Skeletal muscle satellite cell (primary cell): ENCODE results near the gene TMEM234.

ENCODE experiments used
- H3K27me3 ChIP-seq: 2 replicates; pipeline ENCODE4 v1.7.0; 2013; ENCODE audit warnings: low read length; ENCODE audit not compliant: control insufficient read depth, insufficient read depth
- H3K36me3 ChIP-seq: 2 replicates; pipeline ENCODE4 v1.7.0; 2013; ENCODE audit warnings: mild to moderate bottlenecking, control low read depth, low read length; ENCODE audit not compliant: insufficient read depth
- H3K4me1 ChIP-seq: 2 replicates; pipeline ENCODE4 v1.7.0; 2013; ENCODE audit warnings: low read length; ENCODE audit not compliant: control insufficient read depth, insufficient read depth
- H3K4me2 ChIP-seq: 2 replicates; pipeline ENCODE4 v1.7.0; 2013; ENCODE audit warnings: mild to moderate bottlenecking, low read length
- H3K4me3 ChIP-seq: 2 replicates; pipeline ENCODE4 v1.7.0; 2013; ENCODE audit warnings: low read length
- H3K9ac ChIP-seq: 2 replicates; pipeline ENCODE4 v1.7.0; 2013; ENCODE audit warnings: mild to moderate bottlenecking, low read depth, low read length, moderate library complexity
- H3K9me3 ChIP-seq: replicated peaks from 2 replicates; pipeline ENCODE4 v1.7.0; 2013; ENCODE audit warnings: mild to moderate bottlenecking, control low read depth, low read length

Gene TMEM234

DNA sequence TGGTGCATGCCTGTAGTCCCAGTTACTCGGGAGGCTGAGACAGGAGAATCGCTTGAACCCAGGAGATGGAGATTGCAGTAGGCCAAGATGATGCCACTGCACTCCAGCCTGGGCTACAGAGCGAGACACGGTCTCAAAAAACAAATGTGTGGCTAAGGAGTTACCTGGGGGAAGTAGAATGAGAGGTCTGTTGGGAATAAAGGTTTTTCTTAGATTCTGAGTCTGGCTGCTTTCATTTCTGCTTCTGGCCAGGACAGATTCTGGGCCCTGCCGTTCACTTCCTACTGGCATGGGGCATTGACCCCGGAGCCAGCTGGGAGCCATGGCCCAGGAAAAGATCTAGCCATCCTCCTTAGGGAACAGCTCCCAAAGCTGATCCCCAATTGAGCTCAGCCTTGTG is 13.7 kb downstream of the TMEM234 start:
- Histone ChIP-seq H3K4me2 (no peak overlapping the region), H3K27me3 (no peaks in the 10 kb centered on the region), H3K4me1 (peaks cover 11% of the 10 kb centered on the region), H3K36me3 (peaks cover 7% of the 10 kb centered on the region), H3K9me3 (no peaks in the 10 kb centered on the region), H3K9ac (no peak overlapping the region), H3K4me3 (no peak overlapping the region)

GRCh38 chr1:32205401-32206370 is 16.5 kb downstream of the TMEM234 start, which contains the start of gene IQCC:
Gene IQCC (plus strand): TSS chr1:32205671. CDS start chr1:32205682, 11 bp downstream.
- Histone ChIP-seq H3K4me2 (peak within 1 kb of the TSS; percentile 95), H3K4me3 (peak within 1 kb of the TSS; percentile 78), H3K27me3 (no peaks in the 10 kb centered on the region), H3K4me1 (peaks cover 22% of the 10 kb centered on the region), H3K9ac (peak within 1 kb of the TSS; percentile 84), H3K36me3 (no peaks in the 10 kb centered on the region), H3K9me3 (no peaks in the 10 kb centered on the region)

- no peaks in the 10 kb centered on the region for H3K36me3 ChIP-seq
- no peaks in the 10 kb centered on the region for H3K9me3 ChIP-seq
- H3K27me3 ChIP-seq, result no peaks in the 10 kb centered on the region
- H3K9ac ChIP-seq, result peak overlapping the region; percentile 84
- H3K4me3 ChIP-seq, result peak overlapping the region; percentile 78
- peak overlapping the region; percentile 95 for H3K4me2 ChIP-seq
- H3K4me1 ChIP-seq, result peaks cover 30% of the 10 kb centered on the region
These were observed 17.2 kb downstream of the TMEM234 start for GRCh38 chr1:32204943-32205361.

GRCh38 chr1:32201011-32201855 is 20.9 kb downstream of the TMEM234 start:
- Histone ChIP-seq H3K4me2 (peak overlapping the region; percentile 97), H3K36me3 (peaks cover 28% of the 10 kb centered on the region), H3K4me1 (peaks cover 37% of the 10 kb centered on the region), H3K4me3 (peak overlapping the region; percentile 80), H3K9me3 (no peaks in the 10 kb centered on the region), H3K27me3 (no peaks in the 10 kb centered on the region), H3K9ac (peak overlapping the region; percentile 85)

- peak within 1 kb of the TSS; percentile 80 for H3K4me3 ChIP-seq
- H3K27me3 ChIP-seq, result no peaks in the 10 kb centered on the region
- peak within 1 kb of the TSS; percentile 97 for H3K4me2 ChIP-seq
- H3K36me3 ChIP-seq, result peaks cover 36% of the 10 kb centered on the region
- peaks cover 39% of the 10 kb centered on the region for H3K4me1 ChIP-seq
- H3K9me3 ChIP-seq, result no peaks in the 10 kb centered on the region
- peak within 1 kb of the TSS; percentile 85 for H3K9ac ChIP-seq
These were observed 21.7 kb downstream of the TMEM234 start, which contains the start of gene CCDC28B for GRCh38 chr1:32200226-32201010. Gene CCDC28B (plus strand): TSS chr1:32200595. CDS start chr1:32201936, 1,341 bp downstream.

DNA sequence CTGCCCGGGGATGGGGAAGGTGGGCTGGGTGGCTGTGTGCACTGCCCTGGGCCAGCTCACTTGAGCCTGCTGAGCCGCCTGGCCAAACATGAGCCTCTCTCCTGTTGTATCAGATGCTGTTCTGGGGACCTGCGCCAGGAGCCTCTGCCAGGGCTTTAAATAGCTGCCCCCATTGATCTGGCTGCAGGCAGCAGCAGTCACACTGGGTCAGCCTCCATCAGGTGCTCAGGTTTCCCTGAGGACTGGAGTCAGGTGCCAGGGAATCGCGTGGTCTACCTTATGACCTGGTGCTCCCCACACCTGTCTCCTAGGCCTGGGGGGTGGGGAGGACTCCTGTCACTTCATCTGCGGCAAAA is 22.5 kb downstream of the TMEM234 start:
- H3K27me3 ChIP-seq, result no peaks in the 10 kb centered on the region
- peaks cover 39% of the 10 kb centered on the region for H3K4me1 ChIP-seq
- peak overlapping the region; percentile 80 for H3K4me3 ChIP-seq
- no peaks in the 10 kb centered on the region for H3K9me3 ChIP-seq
- peaks cover 43% of the 10 kb centered on the region for H3K36me3 ChIP-seq
- peak overlapping the region; percentile 97 for H3K4me2 ChIP-seq
- peak overlapping the region; percentile 85 for H3K9ac ChIP-seq

DNA sequence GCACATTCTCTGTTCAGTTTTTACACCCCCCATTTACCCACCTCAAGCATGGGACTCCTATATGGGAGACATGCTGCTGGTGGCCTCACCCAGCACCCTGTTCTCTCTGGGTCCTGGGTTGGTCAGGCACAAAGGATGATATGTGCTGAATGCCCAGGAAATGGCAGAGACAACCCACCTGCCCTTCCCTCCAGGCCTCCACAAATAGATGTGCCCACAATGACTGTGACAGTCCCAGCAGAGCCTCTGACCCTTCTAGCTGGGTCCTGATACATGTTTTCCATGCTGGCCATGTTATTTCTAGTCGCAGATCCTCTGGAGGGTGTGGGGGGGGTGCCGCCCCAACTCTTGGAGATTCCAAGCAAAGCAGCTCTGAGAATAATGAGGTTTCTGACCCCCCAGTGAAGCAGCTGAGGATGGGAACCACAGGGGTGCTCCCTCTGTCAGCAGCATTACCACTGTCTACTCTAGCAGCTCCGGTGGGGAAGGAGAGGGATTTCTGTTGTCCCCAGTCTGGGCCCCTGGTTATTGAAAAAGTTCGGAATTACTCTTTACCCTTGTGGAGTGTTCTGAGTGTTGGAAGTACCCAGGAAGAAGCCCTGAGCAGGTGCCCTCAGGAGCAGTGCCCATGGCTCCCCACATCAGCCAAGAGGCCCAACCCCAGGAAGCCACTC is 23.0 kb downstream of the TMEM234 start:
- H3K27me3 ChIP-seq, result no peaks in the 10 kb centered on the region
- peaks cover 39% of the 10 kb centered on the region for H3K4me1 ChIP-seq
- H3K4me2 ChIP-seq, result peak overlapping the region; percentile 97
- H3K36me3 ChIP-seq, result peaks cover 48% of the 10 kb centered on the region
- H3K9ac ChIP-seq, result no peak overlapping the region
- no peak overlapping the region for H3K4me3 ChIP-seq
- H3K9me3 ChIP-seq, result no peaks in the 10 kb centered on the region

DNA sequence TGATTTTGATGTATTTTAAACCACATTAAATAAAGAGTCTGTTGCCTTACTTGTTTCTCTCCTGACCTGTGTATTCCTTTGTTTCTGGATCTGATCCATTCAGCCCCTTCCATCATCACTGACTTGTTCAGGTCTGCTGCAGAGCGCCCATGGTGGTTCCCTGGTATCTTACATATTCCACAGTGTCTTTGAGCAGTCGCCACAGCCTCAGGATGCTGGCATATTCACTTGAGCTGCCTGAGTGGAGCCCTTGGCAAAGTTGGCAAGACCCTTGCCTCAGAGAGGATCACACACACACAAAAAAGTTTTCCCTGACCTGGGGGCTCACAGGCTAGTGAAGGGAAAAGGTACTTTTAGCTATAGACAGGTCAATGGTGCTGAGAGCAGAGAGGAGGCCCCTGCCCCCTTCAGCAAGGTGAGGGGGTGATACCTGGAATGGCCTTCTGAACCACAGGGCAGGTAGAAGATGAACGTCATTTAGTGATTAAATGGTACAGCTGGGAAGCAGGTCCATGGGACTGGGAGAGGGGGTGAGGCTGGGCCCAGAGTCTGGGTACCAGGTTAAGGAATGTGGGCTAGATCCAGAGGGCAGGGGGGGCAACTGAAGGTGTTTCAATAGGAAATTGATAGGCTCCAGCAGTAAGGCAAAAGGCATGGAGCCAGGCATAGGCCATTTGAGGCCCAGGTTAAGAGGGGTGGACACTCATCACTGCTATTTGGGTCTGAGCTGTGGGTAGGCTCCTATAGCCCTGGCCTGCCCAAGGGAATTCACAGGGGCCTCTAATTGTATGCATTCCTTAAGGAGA is 23.7 kb downstream of the TMEM234 start:
- Histone ChIP-seq H3K36me3 (peaks cover 55% of the 10 kb centered on the region), H3K4me3 (no peak overlapping the region)

DNA sequence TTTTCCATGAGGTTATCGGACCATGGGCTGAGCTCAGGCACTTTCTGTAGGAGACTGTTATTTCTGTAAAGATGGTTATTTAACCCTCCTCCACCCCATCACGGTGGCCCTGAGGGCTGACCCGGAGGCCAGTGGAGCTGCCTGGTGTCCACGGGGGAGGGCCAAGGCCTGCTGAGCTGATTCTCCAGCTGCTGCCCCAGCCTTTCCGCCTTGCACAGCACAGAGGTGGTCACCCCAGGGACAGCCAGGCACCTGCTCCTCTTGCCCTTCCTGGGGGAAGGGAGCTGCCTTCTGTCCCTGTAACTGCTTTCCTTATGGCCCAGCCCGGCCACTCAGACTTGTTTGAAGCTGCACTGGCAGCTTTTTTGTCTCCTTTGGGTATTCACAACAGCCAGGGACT is 24.3 kb downstream of the TMEM234 start:
- H3K4me2 ChIP-seq, result no peak overlapping the region
- H3K36me3 ChIP-seq, result peaks cover 61% of the 10 kb centered on the region
- H3K9me3 ChIP-seq, result no peaks in the 10 kb centered on the region
- peaks cover 39% of the 10 kb centered on the region for H3K4me1 ChIP-seq
- no peak overlapping the region for H3K9ac ChIP-seq
- H3K4me3 ChIP-seq, result no peak overlapping the region
- no peaks in the 10 kb centered on the region for H3K27me3 ChIP-seq

More for the DNA sequence above, 23.7 kb downstream of the TMEM234 start:
- no peaks in the 10 kb centered on the region for H3K9me3 ChIP-seq
- H3K27me3 ChIP-seq, result no peaks in the 10 kb centered on the region
- peaks cover 39% of the 10 kb centered on the region for H3K4me1 ChIP-seq
- no peak overlapping the region for H3K4me2 ChIP-seq
- H3K9ac ChIP-seq, result no peak overlapping the region

DNA sequence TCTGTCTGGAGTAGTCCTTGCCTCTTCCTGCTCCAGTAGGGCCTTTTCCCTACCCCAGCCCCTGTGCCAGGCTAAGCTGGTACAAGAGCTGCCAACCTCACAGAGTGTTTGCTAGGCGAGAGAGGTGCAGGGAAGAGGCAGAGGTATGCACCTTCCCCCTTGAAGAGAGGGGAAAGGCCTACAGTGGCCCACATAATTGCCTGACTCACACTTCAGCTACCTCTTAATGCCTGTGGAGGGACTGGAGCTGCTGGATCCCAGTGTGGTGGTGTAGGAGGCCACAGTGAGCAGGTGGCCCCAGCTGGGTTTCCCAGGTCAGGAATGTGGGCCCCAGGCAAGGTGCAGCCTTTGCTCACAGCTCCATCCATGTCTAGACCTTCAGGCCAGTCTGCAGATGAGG is 25.1 kb downstream of the TMEM234 start:
- H3K4me2 ChIP-seq, result no peak overlapping the region
- H3K27me3 ChIP-seq, result no peaks in the 10 kb centered on the region
- H3K4me3 ChIP-seq, result no peak overlapping the region
- H3K4me1 ChIP-seq, result peaks cover 39% of the 10 kb centered on the region
- H3K9ac ChIP-seq, result no peak overlapping the region
- H3K9me3 ChIP-seq, result no peaks in the 10 kb centered on the region
- H3K36me3 ChIP-seq, result peaks cover 69% of the 10 kb centered on the region
